ENCODE data around the gene ITGAD.

Gene ITGAD

DNA sequence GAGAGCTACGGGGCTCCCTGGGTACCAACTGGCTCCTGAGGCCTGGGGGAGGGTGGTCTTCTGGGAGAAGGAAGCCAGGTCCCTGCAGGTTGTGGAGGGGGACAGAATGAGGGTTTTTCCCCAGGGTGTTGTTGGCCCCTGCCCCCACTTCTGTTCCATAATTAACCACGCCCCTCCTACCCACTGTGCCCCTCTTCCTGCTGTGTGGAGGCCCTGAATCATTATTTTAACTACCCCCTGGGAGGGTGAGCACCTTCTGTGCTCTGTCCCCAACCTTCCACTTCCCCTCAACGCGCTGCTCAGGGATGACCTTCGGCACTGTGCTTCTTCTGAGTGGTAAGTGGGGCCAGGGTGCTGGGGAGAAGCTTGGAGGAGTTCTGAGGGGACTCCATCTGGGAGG lies at the start of gene ITGAD:
Gene ITGAD, plus strand, starts transcription at position 280 of the 400 bp plus-strand sequence. Its CDS starts 26 bp downstream, at position 306.
- DNase-seq (ENCODE audit: low spot score), result no peak

DNA sequence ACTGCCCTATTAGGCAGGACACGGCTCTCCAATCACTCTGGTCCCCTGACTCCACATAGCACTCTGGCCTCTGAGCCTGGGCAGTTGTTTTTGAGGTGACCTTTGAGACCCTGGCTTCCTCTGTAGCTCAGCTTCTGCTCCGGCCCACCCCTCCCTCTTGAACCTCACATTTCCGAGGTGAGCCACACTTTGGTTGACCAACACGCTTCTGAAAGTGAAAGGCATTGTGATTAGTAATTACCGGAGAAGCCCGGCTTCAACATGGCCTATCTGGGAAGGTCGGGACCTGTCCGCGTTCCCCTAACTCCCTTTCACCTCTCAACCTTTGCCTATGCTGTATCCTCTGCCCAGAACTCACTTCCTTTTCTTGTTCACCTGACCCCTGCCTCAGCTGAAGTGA lies 48.4 kb upstream of the ITGAD start:
- no peak for DNase-seq (ENCODE audit: low spot score)

DNA sequence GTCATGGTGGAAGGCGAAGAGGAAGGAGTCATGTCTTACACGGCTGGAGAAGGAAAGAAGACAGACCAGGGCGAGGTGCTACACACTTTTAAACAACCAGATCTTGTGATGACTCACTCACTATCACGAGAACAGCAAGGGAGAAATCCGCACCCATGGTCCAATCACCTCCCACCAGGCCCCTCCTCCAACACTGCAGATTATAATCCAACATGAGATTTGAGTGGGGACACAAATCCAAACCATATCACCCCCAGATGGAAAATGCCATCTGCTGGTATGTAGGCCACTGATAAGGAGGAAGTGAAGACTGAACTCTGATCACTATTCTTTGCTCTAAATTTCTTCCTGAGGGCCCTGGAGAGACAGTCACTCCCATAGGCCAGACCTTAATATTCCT lies 45.7 kb upstream of the ITGAD start:
- DNase-seq (ENCODE audit: low spot score), result no peak

DNA sequence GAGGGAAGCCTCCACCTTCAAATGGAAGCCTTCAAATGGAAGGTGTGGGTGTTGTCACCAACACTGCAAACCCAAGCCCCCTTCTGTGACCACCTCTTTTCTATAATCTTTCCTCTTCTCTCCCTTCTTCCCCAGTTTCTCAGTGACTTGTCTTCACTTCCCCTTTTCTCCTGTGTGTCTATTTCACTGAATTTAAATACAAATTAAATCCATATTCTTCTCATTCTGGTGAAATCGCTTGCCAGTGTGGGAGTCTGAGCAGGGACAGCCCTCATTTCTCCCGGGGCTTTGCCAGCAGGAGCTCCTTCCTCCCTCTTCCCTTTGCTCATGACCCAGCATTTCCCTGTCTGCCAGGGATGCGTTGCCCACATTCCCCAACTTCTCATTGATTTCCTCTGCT lies 44.6 kb upstream of the ITGAD start:
- DNase-seq (ENCODE audit: low spot score), result no peak

DNA sequence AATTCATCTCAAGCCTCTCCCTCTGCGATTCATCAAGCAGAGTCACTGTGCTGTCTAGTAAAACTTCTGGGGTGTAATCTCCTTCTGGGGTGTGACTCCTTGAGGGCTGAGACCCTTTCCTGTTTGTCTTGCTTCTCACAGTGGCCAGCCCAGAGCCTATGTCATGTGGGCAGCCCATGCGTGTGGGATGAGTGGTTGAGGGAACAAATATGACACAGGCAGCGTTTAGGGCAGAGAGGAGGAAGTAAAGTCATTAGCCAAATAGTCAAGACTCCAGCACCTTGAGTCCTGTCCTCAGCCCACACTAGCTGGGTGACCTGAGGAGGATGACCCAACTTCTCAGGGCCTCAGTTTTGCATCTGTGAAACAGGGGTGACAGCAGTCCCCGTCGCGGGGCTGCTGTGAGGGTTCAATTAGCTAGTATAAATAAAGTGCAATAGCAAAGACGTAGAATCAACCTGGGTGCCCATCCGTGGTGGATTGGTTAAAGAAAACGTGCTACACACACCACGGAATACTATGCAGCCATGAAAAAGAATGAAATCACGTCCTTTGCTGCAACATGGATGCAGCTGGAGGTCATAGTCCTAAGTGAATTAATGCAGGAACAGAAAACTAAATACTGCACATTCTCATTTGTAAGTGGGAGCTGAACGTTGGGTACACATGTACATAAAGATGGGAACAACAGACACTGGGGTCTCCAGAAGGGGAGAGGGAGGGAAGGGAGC lies 42.7 kb upstream of the ITGAD start:
- no peak for DNase-seq (ENCODE audit: low spot score)

DNA sequence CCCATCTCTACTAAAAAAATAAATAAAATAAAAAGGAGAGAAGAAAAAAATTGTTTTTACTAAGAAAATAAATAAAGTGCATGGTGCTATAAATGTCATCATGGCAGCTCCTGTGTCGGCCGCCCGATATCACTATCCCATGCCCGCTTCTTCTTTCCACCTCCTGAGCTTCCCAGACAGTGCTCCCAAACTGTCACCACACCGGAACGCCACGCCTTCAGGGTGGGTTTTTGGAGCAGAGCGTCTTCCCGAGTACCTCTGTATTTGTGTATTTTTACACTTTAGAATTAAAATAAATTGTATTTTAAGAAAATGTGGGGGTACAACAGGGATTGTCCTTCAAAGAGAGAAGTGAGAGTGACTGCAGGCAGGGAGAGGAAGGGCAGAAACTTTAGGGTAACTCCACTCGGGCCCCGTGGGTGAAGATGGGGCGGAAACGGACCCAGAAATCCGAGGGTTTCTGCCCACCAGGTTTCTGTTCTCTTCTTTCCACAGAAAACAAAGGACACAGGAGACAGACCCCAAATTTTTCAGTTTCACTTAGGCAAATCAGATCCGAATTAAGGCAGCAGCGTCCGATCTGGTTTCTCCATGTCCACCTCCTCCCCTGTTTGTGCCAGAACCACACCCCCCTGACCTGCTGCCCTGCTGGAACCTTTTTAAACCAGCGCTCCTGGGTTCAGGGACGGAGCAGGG lies 41.7 kb upstream of the ITGAD start:
- DNase-seq (ENCODE audit: low spot score), result no peak

DNA sequence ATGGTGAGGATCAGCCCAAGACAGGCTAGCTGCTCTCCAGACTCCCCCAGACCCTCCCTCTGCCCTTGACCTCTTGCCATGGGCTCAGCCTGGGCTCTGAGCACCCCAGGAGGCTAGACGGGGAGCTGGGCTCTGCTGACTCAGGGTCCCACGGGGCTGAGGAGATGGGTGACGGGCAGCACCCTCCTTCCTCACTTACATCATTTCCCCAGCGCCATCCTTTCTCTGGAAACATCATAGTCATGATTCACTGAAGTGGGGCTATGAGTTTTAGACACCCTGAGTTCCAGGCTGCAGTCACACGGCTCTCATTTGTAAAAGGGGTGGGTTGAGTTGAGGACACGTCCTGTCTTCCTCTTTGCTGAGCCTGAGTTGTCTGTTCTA lies 41.2 kb upstream of the ITGAD start:
- DNase-seq (ENCODE audit: low spot score), result no peak

DNA sequence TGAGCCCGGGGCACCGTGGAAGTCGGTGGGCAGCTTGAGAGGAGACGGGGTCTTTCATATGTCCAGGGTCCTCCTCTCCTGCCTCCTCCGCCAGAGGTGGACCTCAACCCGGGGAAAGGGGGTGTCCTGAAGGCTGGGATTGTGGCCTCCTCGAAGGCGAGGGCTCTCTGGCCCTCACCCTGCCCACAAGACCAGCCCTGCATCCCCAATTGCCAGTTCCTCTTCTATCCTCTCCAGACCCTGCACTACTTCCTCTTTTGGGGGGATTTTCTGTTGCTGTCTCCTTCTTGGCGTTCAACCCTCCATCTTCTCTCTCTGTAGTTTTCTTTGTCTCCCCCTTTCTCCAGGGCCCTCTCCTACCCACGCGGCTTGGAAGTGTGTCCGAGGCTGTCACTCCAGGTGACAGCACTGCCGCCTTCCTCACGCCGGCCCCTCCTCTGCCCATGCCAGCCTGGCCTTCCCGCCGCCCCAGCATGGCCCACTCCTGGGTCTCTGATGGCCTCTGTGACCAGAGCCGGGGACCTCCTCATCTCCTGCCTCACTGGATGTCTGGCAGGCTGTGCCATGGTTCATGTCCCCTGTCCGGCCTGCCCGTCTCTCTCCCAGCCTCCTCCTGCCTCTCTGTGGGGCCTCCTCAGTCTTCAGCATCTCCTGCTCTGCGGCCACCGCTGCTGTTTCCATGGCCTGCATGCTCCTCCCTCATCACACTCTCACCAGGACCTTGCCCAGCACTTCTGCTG lies 40.6 kb upstream of the ITGAD start:
- no peak for DNase-seq (ENCODE audit: low spot score)

DNA sequence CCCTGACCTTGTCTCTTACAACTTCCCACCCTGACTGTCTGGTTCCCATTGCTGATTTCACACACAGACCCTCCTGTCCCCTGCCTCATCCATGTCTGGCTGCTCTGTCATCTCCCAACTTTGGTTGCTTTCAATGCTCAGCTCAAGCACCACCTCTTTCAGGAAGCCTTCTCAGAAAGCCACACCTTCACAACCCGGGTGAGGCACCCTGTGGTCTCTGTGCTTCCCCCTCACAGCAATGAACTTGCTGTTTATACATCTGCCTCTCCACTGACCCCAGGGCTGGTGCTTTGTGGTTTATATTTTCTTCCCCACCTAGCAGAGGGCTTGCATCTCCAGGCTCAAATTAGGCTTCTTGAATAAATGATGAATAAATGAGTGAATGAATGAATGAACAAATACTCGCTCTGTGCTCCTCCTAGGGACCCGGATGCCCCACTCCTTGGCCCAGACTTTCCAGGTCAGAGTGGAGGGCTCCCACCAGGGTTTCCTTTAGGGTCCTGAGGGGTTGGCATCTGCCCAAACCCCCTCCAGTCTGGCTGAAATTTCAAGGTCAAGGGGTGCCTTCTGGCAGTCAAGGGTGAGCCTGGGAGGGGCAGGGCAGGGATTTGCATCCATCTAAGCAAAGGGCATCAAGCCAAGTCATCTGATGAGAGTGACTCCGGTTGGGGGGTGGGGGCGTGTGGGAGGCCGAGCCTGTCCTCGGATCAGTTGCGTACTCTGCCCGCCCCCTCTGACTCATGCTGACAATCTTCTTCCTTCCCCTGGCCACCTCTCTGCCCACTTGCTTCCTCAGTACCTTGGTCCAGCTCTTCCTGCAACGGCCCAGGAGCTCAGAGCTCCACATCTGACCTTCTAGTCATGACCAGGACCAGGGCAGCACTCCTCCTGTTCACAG lies 38.5 kb upstream of the ITGAD start, which contains the start of gene ITGAX:
Gene ITGAX, plus strand, starts transcription at position 783 of the 898 bp plus-strand sequence. Its CDS starts 79 bp downstream, at position 862.
- DNase-seq (ENCODE audit: low spot score), result no peak

DNA sequence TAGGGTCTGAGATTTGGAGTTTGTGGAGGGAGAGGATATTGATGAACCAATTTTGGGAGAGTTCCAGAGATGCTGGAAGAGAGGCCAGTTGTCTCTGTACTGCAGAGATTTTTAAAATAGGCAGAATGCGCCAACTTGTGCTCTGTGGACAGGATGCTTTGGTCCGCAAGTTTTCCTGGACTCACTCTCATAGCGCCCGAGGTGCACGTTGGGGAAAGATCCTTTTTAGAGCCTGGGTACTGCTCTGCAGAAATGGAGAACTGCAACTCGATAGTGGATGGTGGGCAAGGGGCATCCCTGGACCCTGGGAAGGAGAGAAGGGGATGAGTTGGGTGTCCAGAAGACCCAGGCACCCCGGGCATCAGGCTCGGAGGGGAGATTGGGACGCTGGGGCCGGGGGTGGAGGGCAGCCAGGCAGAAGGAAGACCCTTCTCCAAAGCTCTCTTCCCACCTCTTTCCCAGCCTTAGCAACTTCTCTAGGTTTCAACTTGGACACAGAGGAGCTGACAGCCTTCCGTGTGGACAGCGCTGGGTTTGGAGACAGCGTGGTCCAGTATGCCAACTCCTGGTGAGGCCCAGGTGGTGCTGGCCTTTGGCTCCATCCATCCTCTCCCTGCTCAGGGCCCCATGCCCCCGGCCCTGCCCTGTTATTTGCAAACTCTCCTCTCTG lies 37.6 kb upstream of the ITGAD start:
- DNase-seq (ENCODE audit: low spot score), result peak; percentile 17

DNA sequence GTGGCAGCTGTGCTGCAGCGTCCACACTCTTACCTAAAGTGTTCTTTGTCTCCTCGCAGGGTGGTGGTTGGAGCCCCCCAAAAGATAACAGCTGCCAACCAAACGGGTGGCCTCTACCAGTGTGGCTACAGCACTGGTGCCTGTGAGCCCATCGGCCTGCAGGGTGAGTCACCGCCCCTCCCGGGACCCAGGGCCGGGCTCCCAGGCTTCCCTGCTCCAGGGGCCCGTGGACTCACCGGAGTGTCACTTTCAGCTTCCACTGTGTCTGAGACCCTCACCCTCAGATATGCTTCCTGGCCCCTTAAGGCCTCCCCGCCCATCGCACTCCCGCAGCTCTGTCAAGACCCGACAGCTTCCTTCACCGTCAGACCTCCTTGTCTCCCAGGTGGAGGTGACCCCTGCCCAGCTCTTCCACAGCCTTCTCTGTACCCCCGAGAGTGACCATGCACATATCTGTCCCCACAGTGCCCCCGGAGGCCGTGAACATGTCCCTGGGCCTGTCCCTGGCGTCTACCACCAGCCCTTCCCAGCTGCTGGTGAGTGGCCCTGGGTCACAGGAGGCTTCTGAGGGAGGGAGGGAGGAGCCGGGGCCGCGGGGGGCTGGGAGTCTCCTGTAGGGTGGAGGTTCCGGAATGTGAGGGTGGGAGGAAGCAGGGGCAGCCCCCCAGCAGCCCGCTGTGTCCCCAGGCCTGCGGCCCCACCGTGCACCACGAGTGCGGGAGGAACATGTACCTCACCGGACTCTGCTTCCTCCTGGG lies 36.4 kb upstream of the ITGAD start:
- DNase-seq (ENCODE audit: low spot score), result no peak

DNA sequence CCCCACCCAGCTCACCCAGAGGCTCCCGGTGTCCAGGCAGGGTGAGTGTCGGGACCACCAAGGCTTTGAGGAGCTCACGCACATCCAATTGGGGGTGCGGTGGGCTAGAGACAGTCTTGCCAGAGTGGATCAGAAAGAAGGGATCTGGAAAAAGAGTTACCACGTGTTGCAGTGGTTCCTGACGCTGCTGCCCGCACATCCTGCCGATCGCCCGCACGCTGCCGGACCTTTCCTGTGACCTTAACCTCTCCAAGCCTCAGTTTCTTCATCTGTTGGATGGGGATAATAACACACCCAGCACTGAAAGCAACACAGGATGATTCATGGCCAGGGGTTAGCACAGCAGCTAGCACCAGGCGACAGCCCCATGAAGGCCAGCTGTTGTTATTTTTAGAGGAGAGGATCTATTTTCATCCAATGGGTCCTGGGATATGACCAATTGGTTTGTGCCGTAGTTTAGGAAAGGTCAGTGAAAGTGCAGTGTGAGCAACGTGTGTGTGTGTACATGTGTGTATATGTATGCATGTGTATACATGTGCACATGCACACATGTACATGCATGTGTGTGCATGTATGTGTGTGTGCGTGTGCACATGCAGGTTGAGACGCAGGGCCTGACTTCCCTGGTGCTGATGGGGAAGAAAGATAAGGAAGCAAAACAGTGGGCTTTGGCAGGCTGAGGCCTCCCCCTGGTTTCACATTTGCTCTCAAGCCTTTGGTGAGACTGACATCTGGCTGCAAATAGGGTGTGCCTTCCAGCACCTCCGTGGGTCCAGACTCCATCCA lies 35.6 kb upstream of the ITGAD start:
- DNase-seq (ENCODE audit: low spot score), result no peak

DNA sequence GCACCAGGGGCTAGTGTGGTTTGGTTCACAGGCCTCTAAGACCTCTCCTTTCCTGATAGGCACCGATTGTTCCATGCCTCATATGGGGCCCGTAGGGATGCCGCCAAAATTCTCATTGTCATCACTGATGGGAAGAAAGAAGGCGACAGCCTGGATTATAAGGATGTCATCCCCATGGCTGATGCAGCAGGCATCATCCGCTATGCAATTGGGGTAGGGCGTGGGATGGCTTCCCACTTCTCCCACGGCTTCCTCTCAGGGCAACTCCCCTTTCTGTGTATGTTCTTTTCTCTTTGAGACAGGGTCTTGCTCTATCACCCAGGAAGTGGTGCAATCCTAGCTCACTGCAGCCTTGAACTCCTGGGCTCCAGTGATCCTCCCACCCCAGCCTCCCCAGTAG lies 32.9 kb upstream of the ITGAD start:
- DNase-seq (ENCODE audit: low spot score), result no peak

DNA sequence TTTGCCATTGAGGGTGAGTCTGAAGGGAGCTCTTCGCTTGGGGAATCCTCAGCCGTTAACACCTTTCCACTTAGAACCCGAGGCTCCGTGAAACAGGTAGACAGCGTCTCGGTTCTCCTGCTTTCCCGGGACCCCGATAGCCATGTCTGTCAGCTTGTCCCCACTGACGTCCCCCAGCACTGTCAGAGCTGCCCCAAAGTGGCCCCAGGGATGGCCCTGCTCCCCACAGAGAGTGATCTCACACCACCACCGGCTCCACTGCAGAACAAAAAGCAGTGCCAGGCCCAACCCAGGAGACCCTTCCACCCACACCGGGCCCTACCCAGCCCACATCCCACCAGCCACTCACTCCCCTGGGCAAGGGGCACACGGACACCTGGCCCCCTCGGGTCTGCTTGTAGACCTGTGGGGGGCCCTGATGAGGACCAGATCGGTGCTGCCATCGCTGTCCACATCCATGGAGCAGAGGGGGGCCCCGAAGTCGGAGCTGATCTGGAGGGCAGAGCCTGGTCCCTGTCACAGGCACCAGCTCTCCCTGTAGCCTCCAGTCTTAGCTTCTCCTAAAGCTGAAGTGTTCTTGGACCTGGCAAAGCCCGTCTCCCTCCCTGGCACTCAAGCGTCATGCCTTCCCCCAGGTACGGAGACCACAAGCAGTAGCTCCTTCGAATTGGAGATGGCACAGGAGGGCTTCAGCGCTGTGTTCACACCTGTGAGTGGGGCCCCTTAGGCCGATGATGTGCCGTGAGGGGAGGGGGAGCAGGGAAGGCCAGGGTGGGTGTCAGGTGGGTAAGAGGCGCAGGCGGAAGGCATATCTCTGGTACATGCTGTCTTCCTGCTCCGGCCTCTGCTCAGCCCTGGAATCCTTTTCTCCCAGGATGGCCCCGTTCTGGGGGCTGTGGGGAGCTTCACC lies 31.7 kb upstream of the ITGAD start:
- no peak for DNase-seq (ENCODE audit: low spot score)

DNA sequence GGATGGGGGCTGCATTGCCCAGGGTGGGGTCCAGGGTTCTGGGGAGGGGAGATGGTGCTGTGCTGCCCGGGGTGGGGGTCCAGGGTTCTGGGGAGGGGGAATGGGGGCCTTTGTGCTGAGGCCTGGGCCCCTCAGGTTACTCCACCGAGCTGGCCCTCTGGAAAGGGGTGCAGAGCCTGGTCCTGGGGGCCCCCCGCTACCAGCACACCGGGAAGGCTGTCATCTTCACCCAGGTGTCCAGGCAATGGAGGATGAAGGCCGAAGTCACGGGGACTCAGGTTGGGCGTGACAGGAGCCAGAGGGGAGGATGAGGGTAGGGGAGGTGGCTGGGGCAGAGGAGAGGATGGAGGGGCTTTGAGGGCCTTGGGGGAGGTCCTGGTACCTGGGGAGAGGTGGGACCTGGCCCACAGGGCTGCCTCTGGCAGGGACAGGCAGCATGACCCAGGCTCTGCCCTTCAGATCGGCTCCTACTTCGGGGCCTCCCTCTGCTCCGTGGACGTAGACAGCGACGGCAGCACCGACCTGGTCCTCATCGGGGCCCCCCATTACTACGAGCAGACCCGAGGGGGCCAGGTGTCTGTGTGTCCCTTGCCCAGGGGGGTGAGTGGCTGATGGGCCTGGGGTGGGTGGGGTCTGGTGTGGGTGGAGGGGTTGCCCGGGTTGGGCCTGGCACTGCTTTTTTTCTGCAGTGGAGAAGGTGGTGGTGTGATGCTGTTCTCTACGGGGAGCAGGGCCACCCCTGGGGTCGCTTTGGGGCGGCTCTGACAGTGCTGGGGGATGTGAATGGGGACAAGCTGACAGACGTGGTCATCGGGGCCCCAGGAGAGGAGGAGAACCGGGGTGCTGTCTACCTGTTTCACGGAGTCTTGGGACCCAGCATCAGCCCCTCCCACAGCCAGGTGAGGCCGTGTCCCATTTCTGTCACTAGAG lies 30.4 kb upstream of the ITGAD start:
- no peak for DNase-seq (ENCODE audit: low spot score)

DNA sequence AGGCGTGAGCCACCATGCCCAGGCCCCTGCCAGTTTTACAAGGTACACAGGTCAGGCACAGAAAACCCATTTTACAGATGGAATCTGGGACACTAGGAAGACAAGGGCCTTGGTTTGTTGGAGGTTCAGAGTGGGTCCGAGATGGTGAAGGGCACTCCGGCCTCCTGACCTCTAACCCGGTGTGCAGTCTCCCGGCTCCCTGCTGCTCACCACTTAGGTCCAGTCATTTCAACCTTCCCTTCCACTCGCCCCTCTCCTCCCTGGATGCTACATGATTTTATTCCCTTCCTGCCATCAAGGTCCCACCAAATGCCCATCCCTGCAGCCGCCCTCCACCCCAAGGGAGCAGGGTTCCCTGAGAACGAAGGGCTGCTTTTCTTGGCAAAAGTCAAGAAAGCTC lies 29.4 kb upstream of the ITGAD start:
- no peak for DNase-seq (ENCODE audit: low spot score)

DNA sequence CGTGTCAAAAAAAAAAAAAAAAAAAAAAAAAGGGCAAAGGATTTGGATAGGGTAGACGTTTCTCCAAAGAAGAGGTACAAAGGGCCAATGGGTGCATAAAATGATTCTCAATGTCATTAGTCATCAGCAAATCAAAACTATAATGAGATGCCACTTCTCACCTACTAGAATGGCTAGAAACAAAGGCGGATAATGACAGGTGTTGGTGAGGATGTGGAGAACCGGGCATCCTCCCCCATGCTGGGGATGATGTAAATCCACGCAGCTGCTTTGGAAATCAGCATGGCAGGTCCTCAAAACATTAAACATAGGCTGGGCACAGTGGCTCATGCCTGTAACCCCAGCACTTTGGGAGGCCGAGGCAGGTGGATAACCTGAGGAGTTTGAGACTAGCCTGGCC lies 28.7 kb upstream of the ITGAD start:
- no peak for DNase-seq (ENCODE audit: low spot score)
